Thyroid gland (tissue), 4 donors: Measurements from ENCODE around the gene PRAMEF4.
"Not testable (repeated sequence)": the region's sequence is repeated elsewhere in the genome, so short reads cannot be mapped to it uniquely, and the experiment has no call there.

Experiments
- CTCF ChIP-seq, 6 experiments: fragments of 200-600 bp in 3 of 6; fragments of 450-650 bp in 3 of 6; sonication (generic) in 3 of 6; IDR thresholded peaks; one replicate each; pipeline ENCODE4 v1.5.1; 2016 to 2019; ENCODE audit warnings: antibody characterized with exemption in 6 of 6, mild to moderate bottlenecking in 2 of 6, inconsistent platforms in 1 of 6, moderate library complexity in 1 of 6
- POLR2A ChIP-seq, 2 donors: fragments of 450-650 bp; IDR thresholded peaks; one replicate each; pipeline ENCODE4 v1.6.1; 2017; ENCODE audit warnings: antibody characterized with exemption in 2 of 2, mild to moderate bottlenecking in 2 of 2, moderate library complexity in 1 of 2

GRCh38 chr1:12878453-12878852 is 7.5 kb downstream of the PRAMEF4 start:
- not testable (repeated sequence) for TF ChIP-seq CTCF, POLR2A (IDR thresholded peaks at IDR 0.05)
